Measurements from ENCODE around the gene XRCC1. TPM values are rescaled to one million over a fixed set of nuclear protein-coding genes. Genes with fewer than 3 reads are reported as not detected.
"Not testable (repeated sequence)": the region's sequence is repeated elsewhere in the genome, so short reads cannot be mapped to it uniquely, and the experiment has no call there.

The XRCC1 gene
- total RNA-seq, 1 donor from 2014 or later: 27.4 TPM

DNA sequence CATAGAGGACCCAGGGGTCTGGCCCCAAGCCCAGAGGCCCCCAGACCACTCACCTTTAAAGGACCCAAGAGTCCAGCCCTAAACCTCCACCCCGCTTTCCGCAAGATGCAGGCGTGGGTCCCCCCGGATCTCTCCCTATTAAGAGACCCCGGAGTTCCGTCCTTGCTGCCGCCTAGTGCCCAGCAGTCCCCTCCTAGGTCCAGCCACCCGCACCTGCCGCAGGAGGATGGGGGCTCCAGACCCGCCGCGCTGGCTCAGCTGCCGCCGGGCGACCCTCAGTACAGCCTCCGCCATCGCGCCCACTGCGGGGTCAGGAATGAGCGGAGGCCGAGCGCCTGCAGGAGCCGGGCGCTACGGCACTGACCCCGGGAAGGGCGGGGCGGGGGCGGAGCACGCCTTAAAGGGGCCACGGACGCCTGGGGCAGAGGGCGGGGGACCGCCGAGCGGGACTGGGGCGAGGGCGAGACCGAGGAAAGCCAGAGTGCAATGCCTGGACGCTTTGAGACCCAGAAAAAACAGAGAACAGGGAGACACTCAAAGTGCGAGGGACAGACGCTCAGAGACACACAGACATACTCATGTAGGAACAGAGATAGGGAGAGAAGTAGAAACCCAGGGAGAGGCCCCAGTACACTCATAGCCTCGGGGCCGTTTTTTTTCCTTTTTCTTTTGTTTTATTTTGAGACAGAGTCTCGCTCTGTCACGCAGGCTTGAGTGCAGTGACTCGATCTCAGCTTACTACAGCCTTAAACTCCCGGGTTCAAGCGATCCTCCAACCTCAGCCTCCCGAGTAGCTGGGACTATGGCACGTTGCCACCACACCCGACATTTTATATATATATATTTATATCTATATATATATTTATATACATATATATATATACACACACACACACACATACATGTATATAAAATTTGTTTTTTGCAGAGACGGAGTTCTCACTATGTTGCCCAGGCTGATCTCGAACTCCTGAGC is 48.2 kb downstream of the XRCC1 start, which contains the start of gene ETHE1:
Gene ETHE1 (minus strand): TSS at position 318 of the 976 bp plus-strand sequence. CDS start 24 bp downstream, at position 294.
- peaks cover 2% of the 10 kb centered on the region for H3K36me3 Mint-ChIP-seq (ENCODE audit: low read depth)
- no peaks in the 10 kb centered on the region for H3K9me3 Mint-ChIP-seq
- H3K27ac Mint-ChIP-seq: peak within 1 kb of the TSS; percentile 77
- DNase-seq (ENCODE audit: low spot score): peak; percentile 79
- peaks cover 32% of the 10 kb centered on the region for H3K4me1 Mint-ChIP-seq (ENCODE audit: low read depth)
- H3K27me3 Mint-ChIP-seq (ENCODE audit: insufficient read depth): no peaks in the 10 kb centered on the region
- H3K4me3 Mint-ChIP-seq: peak within 1 kb of the TSS; percentile 79
- intact Hi-C loops (cut with micrococcal nuclease): loop anchor here (1.0 to 5.0 kb wide), 2 partner anchors 64 to 240 kb away; no protein-coding TSS in a partner anchor

DNA sequence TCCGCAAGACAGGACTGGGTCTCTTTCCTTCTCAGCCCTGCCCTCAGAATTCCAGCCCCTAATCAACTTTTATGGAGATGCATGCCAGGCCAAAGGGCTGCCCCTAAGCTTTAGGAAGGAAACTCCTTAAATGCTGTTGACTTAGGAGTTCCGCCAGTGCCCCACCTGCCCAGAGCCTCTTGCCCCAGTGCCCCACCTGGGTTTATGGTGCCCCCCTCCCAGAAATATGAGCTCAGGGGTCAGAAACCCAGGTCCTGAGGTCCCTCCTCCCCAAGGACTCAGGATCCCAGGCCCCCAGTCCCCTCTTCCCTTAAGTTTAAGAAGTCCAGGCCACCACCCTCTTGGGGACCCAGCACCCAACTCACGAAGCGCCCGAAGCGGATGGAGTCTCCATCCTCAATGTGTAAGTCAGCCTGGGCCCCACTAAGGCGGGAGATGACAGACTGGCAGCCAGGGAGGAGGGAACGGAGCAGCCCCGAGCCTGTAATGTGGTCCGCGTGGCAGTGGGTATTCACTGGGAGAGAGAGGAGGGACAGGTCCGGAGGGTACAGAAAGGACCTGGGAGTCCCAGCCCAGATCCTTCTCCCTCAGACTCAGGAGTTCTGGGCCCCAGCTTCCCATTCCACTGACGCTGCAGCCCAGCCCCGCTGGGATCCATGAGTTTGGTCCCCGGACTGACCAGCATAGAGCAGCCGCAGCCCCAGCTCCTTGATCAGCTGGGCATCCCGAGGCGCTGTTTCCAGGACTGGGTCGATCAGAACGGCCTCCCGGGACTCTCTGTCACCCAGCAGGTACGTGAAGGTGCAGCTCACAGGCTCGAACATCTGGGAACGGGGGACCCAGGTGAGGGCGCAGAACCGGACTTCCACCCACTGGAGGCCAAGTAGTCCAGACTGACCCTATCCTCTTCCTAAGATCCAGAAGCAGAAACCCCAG is 49.2 kb downstream of the XRCC1 start:
- Mint-ChIP-seq H3K4me3 (peak overlapping the region; percentile 79), H3K27me3 (ENCODE audit: insufficient read depth) (no peaks in the 10 kb centered on the region), H3K27ac (peak overlapping the region; percentile 77), H3K9me3 (no peaks in the 10 kb centered on the region), H3K4me1 (ENCODE audit: low read depth) (peaks cover 31% of the 10 kb centered on the region), H3K36me3 (ENCODE audit: low read depth) (peaks cover 2% of the 10 kb centered on the region)
- intact Hi-C loops (cut with micrococcal nuclease): loop anchor here (1.0 to 5.0 kb wide), 3 partner anchors 7 to 241 kb away; partner anchors contain the start of genes PHLDB3 and ZNF575
- DNase-seq (ENCODE audit: low spot score): no peak

DNA sequence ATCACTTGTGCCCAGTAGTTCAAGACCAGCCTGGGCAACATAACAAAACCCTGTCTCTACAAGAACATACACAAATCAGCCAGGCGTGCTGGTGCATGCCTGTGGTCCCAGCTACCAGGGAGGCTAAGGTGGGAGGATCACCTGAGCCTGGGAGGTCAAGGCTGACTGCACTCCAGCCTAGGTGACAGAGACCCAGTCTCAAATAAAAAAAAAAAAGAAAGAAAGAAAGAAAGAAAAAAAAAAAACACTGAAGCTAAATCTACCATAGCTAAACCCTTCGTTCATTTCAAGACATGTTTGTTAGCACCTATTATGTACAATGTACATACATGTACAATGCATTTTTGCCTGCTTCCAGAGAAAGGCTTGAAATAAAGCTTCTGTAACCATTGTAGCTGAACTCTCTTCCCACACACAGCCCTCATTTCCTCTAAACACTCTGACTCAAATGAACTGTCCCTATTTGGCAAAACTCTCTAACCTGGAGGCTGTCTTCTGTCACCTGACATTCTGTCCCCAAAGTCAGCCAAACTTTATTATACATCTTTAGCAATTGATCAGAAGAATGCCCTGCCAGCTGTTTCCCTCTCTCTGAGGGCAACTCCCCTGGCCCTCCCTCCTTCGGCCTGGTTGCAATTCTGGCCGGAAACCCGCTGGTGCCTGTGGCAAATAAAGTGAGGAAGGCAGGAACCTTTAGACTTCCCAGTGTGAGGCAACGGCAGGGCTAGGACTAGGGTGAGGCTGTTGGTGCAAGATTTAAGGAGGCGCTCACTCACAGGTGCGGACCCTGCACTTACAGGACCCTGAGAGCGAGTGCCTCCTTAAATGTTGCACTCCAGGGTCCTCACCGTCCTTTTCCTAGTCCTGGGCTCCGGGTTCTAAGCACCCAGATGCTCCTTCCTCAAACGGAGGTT is 50.1 kb downstream of the XRCC1 start:
- intact Hi-C loops (cut with micrococcal nuclease): loop anchor here (1.0 to 5.0 kb wide), 3 partner anchors 8 to 242 kb away; partner anchors contain the start of genes PHLDB3 and ZNF575
- no peak for DNase-seq (ENCODE audit: low spot score)
- no peaks in the 10 kb centered on the region for H3K27me3 Mint-ChIP-seq (ENCODE audit: insufficient read depth)
- no peaks in the 10 kb centered on the region for H3K9me3 Mint-ChIP-seq
- H3K4me3 Mint-ChIP-seq: peak overlapping the region; percentile 79
- H3K27ac Mint-ChIP-seq: peak overlapping the region; percentile 77
- peaks cover 2% of the 10 kb centered on the region for H3K36me3 Mint-ChIP-seq (ENCODE audit: low read depth)
- H3K4me1 Mint-ChIP-seq (ENCODE audit: low read depth): peaks cover 31% of the 10 kb centered on the region

DNA sequence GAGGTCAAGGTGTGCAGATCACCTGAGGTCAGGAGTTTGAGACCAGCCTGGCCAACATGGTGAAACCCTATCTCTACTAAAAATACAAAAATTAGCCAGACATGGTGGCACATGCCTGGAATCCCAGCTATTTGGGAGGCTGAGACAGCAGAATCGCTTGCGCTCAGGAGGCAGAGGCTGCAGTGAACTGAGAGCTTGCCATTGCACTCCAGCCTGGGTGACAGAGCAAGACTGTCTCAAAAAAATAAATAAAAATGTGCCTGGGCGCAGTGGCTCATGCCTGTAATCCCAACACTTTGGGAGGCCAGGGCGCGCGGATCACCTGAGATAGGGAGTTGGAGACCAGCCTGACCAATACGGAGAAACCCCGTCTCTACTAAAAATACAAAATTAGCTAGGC is 51.6 kb downstream of the XRCC1 start:
- intact Hi-C loops (cut with micrococcal nuclease); H3K9me3 Mint-ChIP-seq; H3K27me3 Mint-ChIP-seq (ENCODE audit: insufficient read depth); H3K4me3 Mint-ChIP-seq; H3K27ac Mint-ChIP-seq; DNase-seq (ENCODE audit: low spot score); H3K36me3 Mint-ChIP-seq (ENCODE audit: low read depth): not testable (repeated sequence)
- peaks cover 38% of the 10 kb centered on the region for H3K4me1 Mint-ChIP-seq (ENCODE audit: low read depth)

DNA sequence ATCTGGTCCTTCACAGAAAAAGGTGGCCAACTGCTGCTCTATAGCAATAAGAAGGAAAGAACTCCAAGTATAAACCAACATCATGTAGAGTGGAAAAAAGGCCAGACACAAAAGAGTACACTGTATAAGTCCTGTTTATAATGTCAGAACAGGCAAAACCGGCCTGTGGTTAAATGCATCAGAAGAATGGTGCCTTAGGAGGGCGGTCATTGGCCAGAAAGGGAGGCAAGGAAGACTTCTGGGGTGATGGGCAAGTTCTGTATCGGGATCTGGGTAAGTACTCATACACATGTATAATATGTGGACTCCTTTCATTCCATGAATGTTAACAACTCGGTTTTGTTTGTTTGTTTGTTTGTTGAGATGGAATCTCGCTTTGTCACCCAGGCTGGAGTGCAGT is 52.4 kb downstream of the XRCC1 start:
- peaks cover 33% of the 10 kb centered on the region for H3K4me1 Mint-ChIP-seq (ENCODE audit: low read depth)
- H3K27ac Mint-ChIP-seq: peak overlapping the region; percentile 53
- no peak for DNase-seq (ENCODE audit: low spot score)
- H3K9me3 Mint-ChIP-seq: no peaks in the 10 kb centered on the region
- peaks cover 5% of the 10 kb centered on the region for H3K36me3 Mint-ChIP-seq (ENCODE audit: low read depth)
- no peak overlapping the region for H3K4me3 Mint-ChIP-seq
- intact Hi-C loops (cut with micrococcal nuclease): no loop called here
- H3K27me3 Mint-ChIP-seq (ENCODE audit: insufficient read depth): no peaks in the 10 kb centered on the region

DNA sequence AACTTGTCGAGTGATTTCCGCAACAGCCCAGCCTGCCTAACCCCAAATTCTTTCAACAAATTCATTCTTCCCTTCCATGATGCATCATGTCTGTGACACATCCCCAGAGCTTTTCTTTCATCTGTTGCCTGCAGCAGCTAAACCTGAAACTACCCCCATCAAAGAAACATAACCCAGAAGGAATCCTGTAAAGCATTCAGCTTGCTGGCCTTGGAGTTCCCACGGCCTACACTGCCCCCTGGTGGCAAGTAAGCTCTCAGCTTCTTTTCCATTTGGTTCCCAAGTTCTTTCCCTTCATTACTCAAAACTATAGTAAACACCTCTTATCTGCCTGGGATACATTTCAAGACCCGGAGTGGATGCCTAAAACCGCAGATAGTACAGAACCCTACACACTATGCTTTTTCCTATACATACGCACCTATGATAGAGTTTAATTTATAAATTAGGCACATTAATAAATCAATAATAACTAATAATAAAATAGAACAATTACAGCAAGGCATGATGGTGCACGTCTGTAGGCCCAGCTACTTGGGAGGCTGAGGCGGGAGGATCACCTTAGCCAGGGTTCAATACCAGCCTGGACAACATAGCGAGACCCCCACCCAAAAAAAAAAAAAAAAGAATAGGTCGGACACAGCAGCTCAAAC is 55.8 kb downstream of the XRCC1 start:
- H3K27me3 Mint-ChIP-seq (ENCODE audit: insufficient read depth): no peaks in the 10 kb centered on the region

DNA sequence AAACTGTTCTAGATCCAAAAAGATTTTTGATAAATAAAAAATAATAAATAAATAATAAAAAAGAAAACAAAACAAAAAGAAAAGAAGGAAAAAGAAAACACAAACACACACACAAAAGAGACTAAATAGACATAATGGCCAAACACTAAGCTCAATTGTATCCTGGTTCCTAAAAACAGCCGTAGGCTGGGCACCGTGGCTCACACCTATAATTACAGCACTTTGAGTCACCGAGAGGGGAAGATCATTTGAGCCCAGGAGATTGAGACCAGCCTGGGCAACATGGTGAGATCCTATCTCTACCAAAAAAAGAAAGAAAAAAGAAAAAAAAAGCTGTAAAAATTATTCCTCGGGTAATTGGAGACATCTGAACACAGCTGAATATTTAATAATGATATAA is 57.3 kb downstream of the XRCC1 start:
- Mint-ChIP-seq H3K27ac (no peak overlapping the region), H3K36me3 (ENCODE audit: low read depth) (peaks cover 17% of the 10 kb centered on the region), H3K27me3 (ENCODE audit: insufficient read depth) (no peaks in the 10 kb centered on the region), H3K4me1 (ENCODE audit: low read depth) (peaks cover 11% of the 10 kb centered on the region), H3K9me3 (no peaks in the 10 kb centered on the region), H3K4me3 (no peak overlapping the region)
- DNase-seq (ENCODE audit: low spot score): no peak
- intact Hi-C loops (cut with micrococcal nuclease): loop anchor here (2.0 kb wide), 1 partner anchor 15 kb away; the partner anchor contains the start of gene ZNF575

More for the DNA sequence above, 55.8 kb downstream of the XRCC1 start:
- no peaks in the 10 kb centered on the region for H3K9me3 Mint-ChIP-seq
- H3K4me1 Mint-ChIP-seq (ENCODE audit: low read depth): peaks cover 14% of the 10 kb centered on the region
- H3K4me3 Mint-ChIP-seq: peak overlapping the region; percentile 1
- peaks cover 15% of the 10 kb centered on the region for H3K36me3 Mint-ChIP-seq (ENCODE audit: low read depth)
- intact Hi-C loops (cut with micrococcal nuclease): loop anchor here (1.0 to 2.0 kb wide), 4 partner anchors 13 to 86 kb away; partner anchors contain the start of genes PHLDB3 and ZNF575
- DNase-seq (ENCODE audit: low spot score): peak; percentile 63
- H3K27ac Mint-ChIP-seq: peak overlapping the region; percentile 32

DNA sequence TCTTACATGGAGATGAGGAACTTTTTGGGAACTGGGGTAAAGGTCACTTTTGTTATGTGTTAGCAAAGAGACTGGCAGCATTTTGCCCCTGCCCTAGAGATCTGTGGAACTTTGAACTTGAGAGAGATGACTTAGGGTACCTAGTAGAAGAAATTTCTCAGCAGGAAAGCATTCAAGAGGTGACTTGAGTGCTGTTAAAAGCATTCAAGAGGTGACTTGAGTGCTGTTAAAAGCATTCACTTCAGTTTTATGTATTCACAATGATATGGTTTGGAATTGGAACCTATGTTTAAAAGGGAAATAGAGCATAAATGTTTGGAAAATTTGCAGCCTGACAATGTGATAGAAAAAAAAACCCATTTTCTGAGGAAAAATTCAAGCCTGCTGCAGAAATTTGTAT is 62.9 kb downstream of the XRCC1 start:
- H3K27me3 Mint-ChIP-seq (ENCODE audit: insufficient read depth): not testable (repeated sequence)

DNA sequence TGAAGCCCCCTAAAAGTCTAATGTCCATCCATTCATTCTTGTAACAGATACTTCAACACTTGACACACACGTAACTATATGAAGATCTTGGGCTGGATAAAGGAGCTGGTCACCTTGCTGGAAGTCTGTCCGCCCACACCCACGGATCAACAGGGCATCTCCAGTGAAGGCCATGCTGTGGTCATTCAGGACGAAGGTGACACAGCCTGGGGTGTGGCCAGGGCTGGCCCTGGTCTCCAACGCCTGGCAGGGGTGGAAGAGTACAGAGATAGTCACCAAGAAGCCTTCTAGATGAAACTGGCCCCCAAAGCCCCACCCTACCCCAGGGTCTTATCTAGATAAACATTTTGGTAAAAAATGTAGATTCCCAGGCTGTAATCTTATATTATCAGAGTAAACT is 64.0 kb downstream of the XRCC1 start:
- H3K27me3 Mint-ChIP-seq (ENCODE audit: insufficient read depth): no peaks in the 10 kb centered on the region
- H3K36me3 Mint-ChIP-seq (ENCODE audit: low read depth): peaks cover 33% of the 10 kb centered on the region
- H3K4me1 Mint-ChIP-seq (ENCODE audit: low read depth): no peaks in the 10 kb centered on the region
- H3K27ac Mint-ChIP-seq: no peak overlapping the region
- H3K9me3 Mint-ChIP-seq: no peaks in the 10 kb centered on the region
- intact Hi-C loops (cut with micrococcal nuclease): no loop called here
- H3K4me3 Mint-ChIP-seq: no peak overlapping the region
- DNase-seq (ENCODE audit: low spot score): no peak

More for the DNA sequence above, 62.9 kb downstream of the XRCC1 start:
- H3K4me1 Mint-ChIP-seq (ENCODE audit: low read depth); intact Hi-C loops (cut with micrococcal nuclease); H3K9me3 Mint-ChIP-seq; H3K4me3 Mint-ChIP-seq; DNase-seq (ENCODE audit: low spot score); H3K27ac Mint-ChIP-seq: not testable (repeated sequence)
- peaks cover 36% of the 10 kb centered on the region for H3K36me3 Mint-ChIP-seq (ENCODE audit: low read depth)

DNA sequence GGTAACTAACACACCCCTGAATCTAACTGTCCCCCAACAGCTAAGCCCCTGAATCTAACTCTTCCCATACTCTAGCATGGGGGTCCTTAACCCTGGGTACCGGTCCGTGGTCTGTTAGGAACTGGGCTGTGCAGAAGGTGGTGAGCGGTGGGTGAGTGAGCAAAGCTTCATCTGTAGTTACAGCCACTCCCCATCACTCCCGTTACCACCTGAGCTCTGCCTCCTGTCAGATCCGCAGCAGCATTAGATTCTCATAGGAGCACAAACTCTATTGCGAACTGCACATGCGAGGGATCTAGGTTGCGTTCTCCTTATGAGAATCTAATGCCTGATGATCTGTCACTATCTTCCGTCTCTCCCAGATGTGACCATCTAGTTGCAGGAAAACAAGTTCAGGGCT is 64.6 kb downstream of the XRCC1 start:
- intact Hi-C loops (cut with micrococcal nuclease): no loop called here
- peaks cover 36% of the 10 kb centered on the region for H3K36me3 Mint-ChIP-seq (ENCODE audit: low read depth)
- H3K4me3 Mint-ChIP-seq: no peak overlapping the region
- no peak for DNase-seq (ENCODE audit: low spot score)
- no peaks in the 10 kb centered on the region for H3K27me3 Mint-ChIP-seq (ENCODE audit: insufficient read depth)
- no peaks in the 10 kb centered on the region for H3K9me3 Mint-ChIP-seq
- H3K4me1 Mint-ChIP-seq (ENCODE audit: low read depth): no peaks in the 10 kb centered on the region
- no peak overlapping the region for H3K27ac Mint-ChIP-seq

DNA sequence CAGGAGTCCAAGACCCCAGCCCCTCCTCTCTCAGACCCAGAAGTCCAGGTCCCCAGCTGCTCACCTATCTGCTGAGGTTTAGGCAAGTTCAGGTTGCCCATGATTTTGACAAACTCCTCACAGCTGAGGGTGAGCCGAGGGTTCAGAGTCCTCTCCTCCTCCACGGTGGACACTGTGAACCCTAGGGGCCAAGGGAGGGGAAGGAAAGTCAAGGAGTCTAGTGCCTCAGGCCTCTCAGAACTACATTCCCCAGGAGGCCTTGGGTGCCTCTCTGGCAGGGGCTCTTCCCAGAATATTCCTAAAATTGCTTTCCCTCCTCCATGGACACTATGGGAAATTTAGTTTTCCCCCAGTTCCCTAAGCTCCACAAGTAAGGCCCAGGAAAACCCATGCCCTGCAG is 67.4 kb downstream of the XRCC1 start:
- Mint-ChIP-seq H3K27ac (peak overlapping the region; percentile 9), H3K36me3 (ENCODE audit: low read depth) (peaks cover 35% of the 10 kb centered on the region)
- intact Hi-C loops (cut with micrococcal nuclease): no loop called here

More for the DNA sequence above, 67.4 kb downstream of the XRCC1 start:
- Mint-ChIP-seq H3K4me3 (no peak overlapping the region), H3K27me3 (ENCODE audit: insufficient read depth) (no peaks in the 10 kb centered on the region), H3K4me1 (ENCODE audit: low read depth) (peaks cover 13% of the 10 kb centered on the region), H3K9me3 (no peaks in the 10 kb centered on the region)
- no peak for DNase-seq (ENCODE audit: low spot score)
